Smooth muscle cell (in vitro differentiated cells): Measurements from ENCODE around the gene ADGRB2. TPM values are rescaled to one million over a fixed set of nuclear protein-coding genes. Genes with fewer than 3 reads are reported as not detected.

Source experiments
- DNase-seq: peaks from one replicate; lab custom pipeline; 2025; ENCODE audit not compliant: unreplicated experiment; lab: John Stamatoyannopoulos, UW
- H2AFZ ChIP-seq: fragments of 200-600 bp; sonication (generic); 2 replicates; pipeline ENCODE4 v1.6.0; 2016; ENCODE audit warnings: antibody characterized with exemption, low read depth, mild to moderate bottlenecking
- H3F3A ChIP-seq: fragments of 200-600 bp; sonication (generic); 2 replicates; pipeline ENCODE4 v1.6.0; 2017; ENCODE audit warnings: antibody characterized with exemption, low read depth
- H3K27ac ChIP-seq: fragments of 200-600 bp; sonication (generic); 2 replicates; pipeline ENCODE4 v1.5.1; 2016; ENCODE audit warnings: low read depth, mild to moderate bottlenecking
- H3K27me3 ChIP-seq: fragments of 200-600 bp; sonication (generic); 2 replicates; pipeline ENCODE4 v1.6.1; 2016; ENCODE audit warnings: low read depth, mild to moderate bottlenecking
- H3K36me3 ChIP-seq: fragments of 200-600 bp; sonication (generic); 2 replicates; pipeline ENCODE4 v1.5.1; 2016; ENCODE audit warnings: low read depth
- H3K4me1 ChIP-seq: fragments of 200-600 bp; sonication (generic); 2 replicates; pipeline ENCODE4 v1.5.1; 2016; ENCODE audit warnings: low read depth
- H3K4me2 ChIP-seq: fragments of 200-600 bp; sonication (generic); 2 replicates; pipeline ENCODE4 v1.6.0; 2016; ENCODE audit warnings: mild to moderate bottlenecking
- H3K4me3 ChIP-seq: fragments of 200-600 bp; sonication (generic); 2 replicates; pipeline ENCODE4 v1.5.1; 2016; ENCODE audit warnings: mild to moderate bottlenecking
- H3K79me2 ChIP-seq: fragments of 200-600 bp; sonication (generic); 2 replicates; pipeline ENCODE4 v1.6.0; 2016; ENCODE audit warnings: low read depth, mild to moderate bottlenecking
- H3K9ac ChIP-seq: fragments of 200-600 bp; sonication (generic); 2 replicates; pipeline ENCODE4 v1.6.0; 2016; ENCODE audit warnings: low read depth
- H3K9me3 ChIP-seq: fragments of 200-600 bp; sonication (generic); replicated peaks from 2 replicates; pipeline ENCODE4 v1.5.1; 2016; ENCODE audit warnings: low read depth
- H4K20me1 ChIP-seq: fragments of 200-600 bp; sonication (generic); 2 replicates; pipeline ENCODE4 v1.6.0; 2016; ENCODE audit warnings: low read depth
- WGBS: methylation state at CpG from one replicate; pipeline ENCODE4 v1.1.7; 2016; ENCODE audit warnings: low lambda C conversion rate; 5-methylcytosine and 5-hydroxymethylcytosine counted together
- polyA plus RNA-seq: library from polyadenylated mRNA; unstranded; fragments of >200 nt; fragmentation: Nextera tagmentation; extraction: Ambion mirVana; gene quantifications from 2 replicates; pipeline ENCODE4 v1.2.1, GENCODE V29; 2016
- total RNA-seq: library from RNA; depleted of rRNA; stranded (reverse); fragments of >200 nt; gene quantifications from 2 replicates; pipeline ENCODE4 v1.2.3, GENCODE V29; 2014
- TF ChIP-seq, protein P1 (sequence below): fragments of 200-600 bp; sonication (generic); IDR thresholded peaks from 2 replicates; pipeline ENCODE4 v1.5.1; 2017; ENCODE audit warnings: borderline replicate concordance, mild to moderate bottlenecking, antibody characterized with exemption; ENCODE audit not compliant: insufficient read depth, poor library complexity, severe bottlenecking

ADGRB2 gene
- total and polyA plus RNA-seq, 2 experiments from 2014 or later = 8.8 to 9.4 TPM

DNA sequence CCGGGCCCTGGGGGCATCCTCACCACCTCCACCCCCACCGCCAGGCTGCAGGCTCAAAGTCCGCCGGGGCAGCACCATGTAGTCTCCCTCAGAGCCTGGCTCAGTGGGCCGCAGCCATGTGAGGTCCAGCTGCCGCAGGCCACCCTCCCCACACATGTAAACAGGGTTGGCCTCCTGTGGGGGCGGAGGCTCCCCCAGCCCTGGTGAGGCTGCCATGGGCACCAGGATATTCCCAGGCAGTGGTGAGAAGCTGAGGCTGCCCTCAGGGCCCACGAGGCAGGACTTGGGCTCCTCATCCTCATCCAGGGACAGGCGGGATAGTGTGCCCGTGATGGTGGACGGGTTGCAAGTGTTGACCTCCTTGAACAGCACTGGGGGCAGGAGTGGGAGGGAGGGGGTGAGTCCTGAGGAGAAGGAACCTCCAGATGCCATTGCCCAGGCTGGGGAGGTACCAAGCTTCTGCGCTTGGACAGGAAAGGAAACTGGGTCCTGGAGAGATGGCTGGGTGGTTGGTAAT lies 33.0 kb downstream of the ADGRB2 start:
- H3K4me2 ChIP-seq = no peak overlapping the region
- no peak overlapping the region for H2AFZ ChIP-seq
- no peak overlapping the region for H3K4me3 ChIP-seq
- H3K79me2 ChIP-seq = no peaks in the 10 kb centered on the region
- H3K36me3 ChIP-seq = no peaks in the 10 kb centered on the region
- no peaks in the 10 kb centered on the region for H3F3A ChIP-seq
- no peak for DNase-seq
- H3K27me3 ChIP-seq = no peaks in the 10 kb centered on the region
- H3K9me3 ChIP-seq = no peaks in the 10 kb centered on the region
- H3K4me1 ChIP-seq = no peaks in the 10 kb centered on the region
- 95% methylated on average over 12 of the region's 12 CpGs for WGBS
- no peaks in the 10 kb centered on the region for H4K20me1 ChIP-seq
- no peak overlapping the region for H3K9ac ChIP-seq
- H3K27ac ChIP-seq = no peak overlapping the region
- TF ChIP-seq, protein P1, sequence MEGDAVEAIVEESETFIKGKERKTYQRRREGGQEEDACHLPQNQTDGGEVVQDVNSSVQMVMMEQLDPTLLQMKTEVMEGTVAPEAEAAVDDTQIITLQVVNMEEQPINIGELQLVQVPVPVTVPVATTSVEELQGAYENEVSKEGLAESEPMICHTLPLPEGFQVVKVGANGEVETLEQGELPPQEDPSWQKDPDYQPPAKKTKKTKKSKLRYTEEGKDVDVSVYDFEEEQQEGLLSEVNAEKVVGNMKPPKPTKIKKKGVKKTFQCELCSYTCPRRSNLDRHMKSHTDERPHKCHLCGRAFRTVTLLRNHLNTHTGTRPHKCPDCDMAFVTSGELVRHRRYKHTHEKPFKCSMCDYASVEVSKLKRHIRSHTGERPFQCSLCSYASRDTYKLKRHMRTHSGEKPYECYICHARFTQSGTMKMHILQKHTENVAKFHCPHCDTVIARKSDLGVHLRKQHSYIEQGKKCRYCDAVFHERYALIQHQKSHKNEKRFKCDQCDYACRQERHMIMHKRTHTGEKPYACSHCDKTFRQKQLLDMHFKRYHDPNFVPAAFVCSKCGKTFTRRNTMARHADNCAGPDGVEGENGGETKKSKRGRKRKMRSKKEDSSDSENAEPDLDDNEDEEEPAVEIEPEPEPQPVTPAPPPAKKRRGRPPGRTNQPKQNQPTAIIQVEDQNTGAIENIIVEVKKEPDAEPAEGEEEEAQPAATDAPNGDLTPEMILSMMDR = no peak

DNA sequence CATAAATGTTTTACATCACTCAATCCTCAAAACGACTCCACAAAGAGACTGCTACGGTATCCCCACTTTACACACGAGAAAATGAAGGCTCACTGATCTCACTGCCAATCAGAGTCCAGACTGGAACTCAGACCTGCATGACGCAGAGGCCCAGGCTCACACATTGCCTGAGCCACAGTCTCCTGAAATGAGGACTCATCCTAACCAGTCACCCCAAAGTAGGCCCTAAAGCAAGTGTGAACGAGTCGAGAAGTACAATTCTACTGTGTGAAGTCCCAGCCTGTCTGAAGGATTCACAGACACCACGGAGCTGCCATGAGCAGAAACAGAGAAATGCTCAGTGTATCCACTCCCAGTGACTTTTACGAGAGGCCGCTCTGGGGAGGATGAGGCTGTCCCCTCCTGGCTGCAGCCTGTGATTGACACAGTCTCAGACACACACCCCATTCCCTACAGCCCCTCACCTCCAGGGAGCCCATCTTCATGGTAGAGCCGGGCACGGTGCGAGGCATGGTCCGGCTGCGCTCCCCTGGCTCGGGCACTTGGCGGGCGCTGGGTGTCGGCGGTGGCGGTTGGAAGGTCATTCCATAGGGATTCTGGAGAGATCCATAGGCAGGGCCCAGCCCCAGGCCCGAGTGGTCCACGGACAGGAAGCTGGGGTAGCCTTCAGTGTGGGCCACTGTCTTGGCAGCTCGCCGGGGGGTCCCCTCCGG lies 33.6 kb downstream of the ADGRB2 start:
- H3K4me1 ChIP-seq = no peaks in the 10 kb centered on the region
- DNase-seq = no peak
- no peaks in the 10 kb centered on the region for H4K20me1 ChIP-seq
- H3K79me2 ChIP-seq = no peaks in the 10 kb centered on the region
- no peaks in the 10 kb centered on the region for H3K27me3 ChIP-seq
- H2AFZ ChIP-seq = no peak overlapping the region
- H3K27ac ChIP-seq = no peak overlapping the region
- H3K9me3 ChIP-seq = no peaks in the 10 kb centered on the region
- H3K4me3 ChIP-seq = no peak overlapping the region
- H3F3A ChIP-seq = no peaks in the 10 kb centered on the region
- 85% methylated on average over 21 of the region's 25 CpGs for WGBS
- TF ChIP-seq, protein P1 = no peak
- no peak overlapping the region for H3K4me2 ChIP-seq
- H3K36me3 ChIP-seq = no peaks in the 10 kb centered on the region
- H3K9ac ChIP-seq = no peak overlapping the region

DNA sequence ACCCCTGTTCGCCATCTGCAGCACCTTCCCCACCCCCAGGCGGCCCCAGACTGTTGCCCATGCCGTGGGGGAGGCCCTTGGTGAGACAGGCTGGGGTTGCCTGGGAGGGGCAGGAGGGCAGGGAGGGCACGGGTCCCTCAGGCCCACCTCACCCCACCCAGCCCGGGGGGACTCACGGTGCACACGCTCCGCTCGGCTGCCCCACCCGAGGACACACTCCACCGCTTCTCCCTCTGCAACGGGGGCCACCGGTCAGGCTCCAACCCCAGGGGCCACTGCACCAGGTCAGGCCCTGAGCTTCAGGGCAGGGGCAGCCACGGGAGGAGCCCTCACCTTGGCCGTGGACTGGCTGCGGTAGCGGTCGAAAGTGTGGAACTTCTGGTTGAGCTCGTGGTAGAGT lies 36.3 kb downstream of the ADGRB2 start:
- Histone ChIP-seq H3K27ac (no peak overlapping the region), H3K79me2 (no peaks in the 10 kb centered on the region), H3K4me2 (no peak overlapping the region), H2AFZ (no peak overlapping the region), H3K9ac (no peak overlapping the region), H3K36me3 (no peaks in the 10 kb centered on the region), H3F3A (peaks cover 6% of the 10 kb centered on the region), H3K27me3 (no peaks in the 10 kb centered on the region), H3K4me1 (no peaks in the 10 kb centered on the region), H3K9me3 (no peaks in the 10 kb centered on the region), H3K4me3 (no peak overlapping the region), H4K20me1 (peaks cover 6% of the 10 kb centered on the region)
- no peak for DNase-seq
- 93% methylated on average over 19 of the region's 19 CpGs for WGBS
- TF ChIP-seq, protein P1 = no peak

DNA sequence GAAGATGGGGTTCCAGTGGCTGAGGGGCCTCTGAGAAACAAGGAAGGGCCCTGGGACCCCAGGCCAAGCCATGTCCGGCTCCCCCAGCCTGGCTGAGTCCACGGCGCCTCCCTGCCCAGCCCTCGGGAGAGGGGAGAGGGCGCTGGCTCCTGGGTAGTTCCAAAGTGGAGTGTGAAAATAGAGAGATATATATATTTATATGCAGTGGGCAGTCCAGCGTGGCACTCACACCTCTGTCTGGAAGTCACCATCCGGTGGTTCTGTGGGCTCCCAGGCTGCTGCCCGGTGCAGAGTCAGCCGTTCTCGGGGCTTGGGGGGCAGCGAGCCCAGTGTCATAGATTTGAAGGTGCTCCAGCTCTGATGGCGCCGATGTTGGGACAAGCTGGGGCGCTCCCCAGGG lies 36.9 kb downstream of the ADGRB2 start:
- H3K27me3 ChIP-seq = no peaks in the 10 kb centered on the region
- peaks cover 6% of the 10 kb centered on the region for H4K20me1 ChIP-seq
- H3K9me3 ChIP-seq = no peaks in the 10 kb centered on the region
- H3K4me1 ChIP-seq = no peaks in the 10 kb centered on the region
- no peak for DNase-seq
- H3K4me2 ChIP-seq = no peak overlapping the region
- peaks cover 6% of the 10 kb centered on the region for H3F3A ChIP-seq
- no peaks in the 10 kb centered on the region for H3K79me2 ChIP-seq
- H3K4me3 ChIP-seq = no peak overlapping the region
- WGBS = 98% methylated on average over 14 of the region's 14 CpGs
- H3K27ac ChIP-seq = no peak overlapping the region
- TF ChIP-seq, protein P1 = no peak
- no peaks in the 10 kb centered on the region for H3K36me3 ChIP-seq
- no peak overlapping the region for H2AFZ ChIP-seq
- H3K9ac ChIP-seq = no peak overlapping the region
